ENCODE measurements around the gene RAD51B. TPM values are rescaled to one million over a fixed set of nuclear protein-coding genes. Genes with fewer than 3 reads are reported as not detected.

RAD51B gene
- total RNA-seq, 1 donor from 2014 or later: 16.7 TPM

- peaks cover 2% of the 10 kb centered on the region for H3K9me3 Mint-ChIP-seq
- H3K27me3 Mint-ChIP-seq (ENCODE audit: low read depth): no peaks in the 10 kb centered on the region
- no peak for DNase-seq (ENCODE audit: low read depth, low spot score)
- H3K27ac Mint-ChIP-seq (ENCODE audit: unreplicated experiment): peak overlapping the region; percentile 93
- peaks cover 24% of the 10 kb centered on the region for H3K4me1 Mint-ChIP-seq
- TF ChIP-seq CTCF (conservative IDR thresholded peaks at IDR 0.05): no peak
- H3K36me3 Mint-ChIP-seq (ENCODE audit: low read depth): no peaks in the 10 kb centered on the region
- no peak overlapping the region for H3K4me3 Mint-ChIP-seq
Measured at GRCh38 chr14:68756000-68756481, 936.5 kb downstream of the RAD51B start.

DNA sequence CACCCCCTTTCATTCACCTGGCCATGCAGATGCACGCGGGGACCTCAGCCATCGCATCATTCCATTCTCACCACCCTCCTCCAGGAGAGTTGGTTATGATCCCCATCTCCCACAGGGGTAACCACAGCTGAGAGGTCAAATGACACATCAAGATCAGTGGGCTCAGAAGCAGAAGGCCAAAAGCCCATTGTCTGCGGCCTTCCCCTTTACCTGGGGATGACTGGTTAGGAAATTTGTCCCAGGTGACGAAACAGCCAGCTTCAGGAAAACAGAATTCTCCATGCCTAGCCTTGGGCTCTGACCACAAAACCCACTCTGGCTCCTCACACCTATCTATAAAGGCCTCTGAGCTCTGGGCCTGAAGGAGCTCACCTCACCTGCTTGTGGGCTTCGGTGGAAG, 937.2 kb downstream of the RAD51B start:
- peaks cover 2% of the 10 kb centered on the region for H3K9me3 Mint-ChIP-seq
- no peak overlapping the region for H3K4me3 Mint-ChIP-seq
- no peak for TF ChIP-seq CTCF (conservative IDR thresholded peaks at IDR 0.05)
- no peak for DNase-seq (ENCODE audit: low read depth, low spot score)
- H3K36me3 Mint-ChIP-seq (ENCODE audit: low read depth): no peaks in the 10 kb centered on the region
- H3K4me1 Mint-ChIP-seq: peaks cover 25% of the 10 kb centered on the region
- no peak overlapping the region for H3K27ac Mint-ChIP-seq (ENCODE audit: unreplicated experiment)
- H3K27me3 Mint-ChIP-seq (ENCODE audit: low read depth): no peaks in the 10 kb centered on the region

GRCh38 chr14:68757618-68758081, 938.1 kb downstream of the RAD51B start:
- Mint-ChIP-seq H3K27ac (ENCODE audit: unreplicated experiment) (peak overlapping the region; percentile 27), H3K27me3 (ENCODE audit: low read depth) (no peaks in the 10 kb centered on the region), H3K9me3 (peaks cover 2% of the 10 kb centered on the region), H3K4me1 (peaks cover 27% of the 10 kb centered on the region), H3K4me3 (no peak overlapping the region), H3K36me3 (ENCODE audit: low read depth) (no peaks in the 10 kb centered on the region)
- no peak for DNase-seq (ENCODE audit: low read depth, low spot score)
- TF ChIP-seq CTCF (conservative IDR thresholded peaks at IDR 0.05): no peak

GRCh38 chr14:68758301-68758700, 938.7 kb downstream of the RAD51B start:
- Mint-ChIP-seq H3K9me3 (peaks cover 2% of the 10 kb centered on the region), H3K4me1 (peaks cover 31% of the 10 kb centered on the region), H3K27ac (ENCODE audit: unreplicated experiment) (no peak overlapping the region), H3K36me3 (ENCODE audit: low read depth) (no peaks in the 10 kb centered on the region), H3K27me3 (ENCODE audit: low read depth) (no peaks in the 10 kb centered on the region), H3K4me3 (no peak overlapping the region)
- DNase-seq (ENCODE audit: low read depth, low spot score): no peak
- TF ChIP-seq CTCF (conservative IDR thresholded peaks at IDR 0.05): no peak

DNA sequence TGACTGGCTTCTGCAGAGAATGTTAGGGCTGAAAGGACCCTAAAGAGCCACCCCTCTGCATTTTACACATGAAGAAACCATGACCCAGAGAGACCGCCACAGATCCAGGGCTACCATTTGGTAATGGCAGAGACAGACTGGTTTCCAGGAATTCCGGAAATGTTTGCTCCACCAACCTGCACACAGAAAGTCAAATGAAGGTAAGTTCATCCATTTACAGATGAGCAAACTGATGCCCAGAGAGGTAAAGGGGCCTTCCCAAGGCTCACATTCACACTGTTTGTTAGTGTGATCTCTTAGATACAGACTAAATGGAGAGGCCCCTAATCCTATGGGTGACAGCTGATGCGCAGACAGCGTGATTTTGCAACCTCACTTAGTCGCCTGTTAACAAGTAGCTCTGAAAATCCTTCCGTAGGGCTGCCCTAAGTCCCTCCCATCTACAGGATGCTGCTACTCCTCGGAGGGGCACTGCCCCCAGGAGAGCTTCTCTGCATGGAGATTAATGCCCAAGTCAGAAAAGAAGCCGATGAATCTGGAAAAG, 939.5 kb downstream of the RAD51B start:
- Mint-ChIP-seq H3K27me3 (ENCODE audit: low read depth) (no peaks in the 10 kb centered on the region), H3K4me3 (no peak overlapping the region), H3K27ac (ENCODE audit: unreplicated experiment) (no peak overlapping the region), H3K36me3 (ENCODE audit: low read depth) (no peaks in the 10 kb centered on the region), H3K9me3 (peaks cover 2% of the 10 kb centered on the region), H3K4me1 (peaks cover 35% of the 10 kb centered on the region)
- no peak for TF ChIP-seq CTCF (conservative IDR thresholded peaks at IDR 0.05)
- DNase-seq (ENCODE audit: low read depth, low spot score): no peak
